HG03025 (cell line): ENCODE data around the gene CRISPLD2.

Experiments
- ATAC-seq: cut with Tn5 transposase; IDR thresholded peaks from one replicate; pipeline ENCODE4 v1.9.1; 2021; ENCODE audit warnings: mild to moderate bottlenecking, moderate library complexity; ENCODE audit not compliant: unreplicated experiment, low FRiP score

CRISPLD2 gene

GRCh38 chr16:84838383-84838948 lies 18.7 kb downstream of the CRISPLD2 start:
- no peak for ATAC-seq

GRCh38 chr16:84839054-84839453 lies 19.3 kb downstream of the CRISPLD2 start:
- no peak for ATAC-seq

- ATAC-seq = no peak
These were observed 20.2 kb downstream of the CRISPLD2 start for GRCh38 chr16:84839956-84840355.

- no peak for ATAC-seq
These were observed 21.2 kb downstream of the CRISPLD2 start for GRCh38 chr16:84840687-84841627.

- ATAC-seq = no peak
These were observed 22.1 kb downstream of the CRISPLD2 start for GRCh38 chr16:84841787-84842300.

GRCh38 chr16:84842516-84843148 lies 22.8 kb downstream of the CRISPLD2 start:
- no peak for ATAC-seq

- ATAC-seq = no peak
These were observed 23.6 kb downstream of the CRISPLD2 start for GRCh38 chr16:84843149-84844048.

- ATAC-seq = no peak
These were observed 24.2 kb downstream of the CRISPLD2 start for GRCh38 chr16:84844049-84844350.

- no peak for ATAC-seq
These were observed 25.0 kb downstream of the CRISPLD2 start for GRCh38 chr16:84844559-84845495.

- ATAC-seq = no peak
These were observed 25.8 kb downstream of the CRISPLD2 start for GRCh38 chr16:84845496-84846002.

GRCh38 chr16:84847564-84848355 lies 28.0 kb downstream of the CRISPLD2 start:
- no peak for ATAC-seq

- ATAC-seq = no peak
These were observed 29.3 kb downstream of the CRISPLD2 start for GRCh38 chr16:84848986-84849634.

- ATAC-seq = no peak
These were observed 30.0 kb downstream of the CRISPLD2 start for GRCh38 chr16:84849751-84850150.

- ATAC-seq = no peak
These were observed 30.9 kb downstream of the CRISPLD2 start for GRCh38 chr16:84850714-84851113.

- no peak for ATAC-seq
These were observed 31.7 kb downstream of the CRISPLD2 start for GRCh38 chr16:84851192-84852127.

GRCh38 chr16:84853534-84853933 lies 33.7 kb downstream of the CRISPLD2 start:
- ATAC-seq = no peak

- no peak for ATAC-seq
These were observed 35.0 kb downstream of the CRISPLD2 start for GRCh38 chr16:84854759-84855158.
